Stimulated activated CD8-positive, alpha-beta memory T cell treated with anti-CD3 and anti-CD28 coated beads, Interleukin-12 subunit alpha, Interleukin-12 subunit beta, amount 100 ng/mL, for 24 hours (primary cell): Measurements from ENCODE around the gene SLIT3.

Experiments
- DNase-seq: peaks from one replicate; pipeline ENCODE4 v3.0.0-alpha.2; 2020; ENCODE audit errors: extremely low read depth

Gene SLIT3

DNA sequence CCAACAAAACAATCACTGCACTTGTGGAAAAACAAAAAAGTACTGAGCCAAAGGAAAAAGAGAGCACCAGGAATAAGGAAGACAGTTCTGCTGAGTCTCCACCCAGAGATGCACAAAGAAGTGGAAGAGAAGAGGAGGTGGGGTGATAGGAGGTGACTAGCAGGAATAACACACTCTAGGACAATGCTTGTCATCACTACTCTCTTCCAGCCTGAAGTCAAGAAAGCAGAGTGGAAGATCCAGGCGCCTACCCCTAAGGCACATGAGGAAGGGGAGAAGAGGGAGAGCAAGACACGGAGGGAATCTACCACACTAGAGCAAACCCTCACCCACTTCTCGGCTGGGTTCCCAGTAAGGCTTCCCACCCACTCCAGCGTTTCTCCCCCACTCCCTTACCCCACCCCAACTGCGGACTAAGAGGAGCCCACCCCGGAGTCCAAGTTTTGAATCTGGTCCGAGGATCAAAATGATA, 1.7 kb downstream of the SLIT3 start:
- DNase-seq: no peak

DNA sequence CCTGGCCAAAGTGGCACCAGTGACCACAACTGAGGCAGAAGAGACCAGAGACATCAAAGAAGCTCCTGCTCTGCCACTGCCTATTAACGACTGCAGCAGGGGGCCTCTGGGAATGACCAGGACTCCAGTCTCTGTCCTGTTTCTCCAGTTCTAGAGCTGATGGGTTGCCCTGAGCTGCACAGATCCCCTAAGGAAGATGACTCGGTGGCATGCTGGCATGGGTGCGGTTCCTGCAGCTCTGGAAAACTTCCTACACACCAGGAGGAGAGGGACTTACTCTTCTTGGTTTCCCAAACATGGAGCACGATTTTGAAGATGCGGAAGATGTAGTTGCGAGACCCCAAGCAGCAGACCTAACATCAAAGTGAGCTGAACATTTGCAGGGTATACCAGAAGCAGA, 2.7 kb downstream of the SLIT3 start:
- no peak for DNase-seq

DNA sequence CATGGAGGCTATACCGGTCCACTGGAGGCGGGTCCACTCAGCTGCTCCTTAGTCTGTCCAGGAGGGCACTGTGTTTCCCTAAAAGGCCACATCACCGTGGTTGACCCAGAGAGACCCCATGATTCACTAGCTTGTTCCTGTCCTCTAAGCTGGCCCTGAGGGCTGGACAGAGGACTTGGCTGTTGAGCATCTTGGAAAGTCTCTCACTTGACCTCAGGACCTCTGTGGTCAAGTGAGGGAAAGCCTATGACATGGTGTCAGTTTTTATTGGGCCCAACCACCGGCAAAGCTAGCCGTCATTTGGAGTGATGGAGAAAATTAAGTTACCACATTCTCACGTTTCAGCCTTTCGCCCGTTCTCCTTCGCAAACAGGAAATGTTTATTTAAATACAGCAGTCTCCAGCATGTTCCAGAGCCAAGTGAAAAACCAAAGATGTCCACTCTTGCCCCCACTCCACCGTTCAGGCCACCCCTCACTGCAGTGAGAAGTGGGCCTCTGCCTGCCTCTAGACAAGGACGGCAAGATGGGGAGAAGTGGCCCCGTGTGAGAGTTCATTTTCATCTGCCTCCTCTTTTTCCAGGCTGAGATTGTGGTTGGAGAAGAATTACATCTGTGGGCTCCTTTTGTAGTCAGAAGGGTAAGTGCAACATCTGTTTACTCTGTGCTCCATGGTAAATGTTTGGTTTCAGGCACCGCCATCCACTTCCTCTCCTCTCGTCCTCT, 4.4 kb downstream of the SLIT3 start:
- no peak for DNase-seq

DNA sequence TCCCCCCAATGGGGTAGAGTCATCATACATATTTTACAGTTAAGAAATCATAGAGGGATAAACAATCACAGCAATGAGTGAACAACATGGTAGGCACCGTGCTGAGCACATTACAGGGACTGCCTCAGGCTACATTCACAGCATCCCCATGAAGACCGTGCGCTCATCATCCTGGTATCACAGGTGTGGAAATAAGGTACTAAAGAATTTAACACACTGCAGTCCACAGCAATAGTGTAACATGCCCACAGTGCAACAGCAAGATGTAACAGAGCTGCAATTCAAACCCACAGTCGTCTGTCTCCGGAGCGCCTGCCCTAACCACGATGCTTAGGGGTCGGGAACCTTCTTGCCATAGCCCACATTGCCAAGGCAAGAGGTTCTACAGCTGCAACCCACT, 5.6 kb downstream of the SLIT3 start:
- DNase-seq: no peak

DNA sequence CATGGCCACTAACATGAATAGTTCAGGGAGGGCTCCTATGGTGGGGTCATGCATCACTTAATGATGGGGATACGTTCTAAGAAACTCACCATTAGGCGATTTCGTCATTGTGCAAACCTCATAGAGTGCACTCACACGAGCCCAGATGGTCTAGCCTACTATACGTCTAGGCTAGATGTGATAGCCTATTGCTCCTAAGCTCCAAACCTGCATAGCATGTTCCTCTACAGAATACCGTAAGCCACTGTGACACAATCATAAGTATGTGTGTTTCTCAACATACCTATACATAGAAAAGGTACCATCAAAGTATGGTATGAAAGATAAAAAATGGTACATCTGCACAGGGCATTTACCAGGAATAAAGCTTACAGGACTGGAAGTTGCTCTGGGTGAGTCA, 6.3 kb downstream of the SLIT3 start:
- no peak for DNase-seq

DNA sequence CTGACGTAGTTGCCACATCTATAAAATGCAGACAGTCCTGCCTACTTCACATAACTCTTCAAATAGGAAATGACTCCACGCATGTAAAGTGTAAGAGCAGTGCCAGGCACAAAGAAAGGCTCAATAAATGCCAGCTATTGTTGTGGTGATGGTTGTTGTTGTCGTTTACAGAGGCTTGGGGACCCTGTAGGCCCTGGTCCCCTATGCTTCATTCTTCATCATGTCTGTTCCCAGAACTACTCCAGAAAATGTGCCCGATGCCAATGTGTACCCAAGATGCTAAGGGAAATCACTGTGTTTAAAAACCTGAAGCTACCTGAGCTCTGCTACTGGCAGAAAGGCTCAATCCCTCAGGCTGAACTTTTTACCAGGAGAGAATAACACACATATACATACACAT, 9.1 kb downstream of the SLIT3 start:
- no peak for DNase-seq

DNA sequence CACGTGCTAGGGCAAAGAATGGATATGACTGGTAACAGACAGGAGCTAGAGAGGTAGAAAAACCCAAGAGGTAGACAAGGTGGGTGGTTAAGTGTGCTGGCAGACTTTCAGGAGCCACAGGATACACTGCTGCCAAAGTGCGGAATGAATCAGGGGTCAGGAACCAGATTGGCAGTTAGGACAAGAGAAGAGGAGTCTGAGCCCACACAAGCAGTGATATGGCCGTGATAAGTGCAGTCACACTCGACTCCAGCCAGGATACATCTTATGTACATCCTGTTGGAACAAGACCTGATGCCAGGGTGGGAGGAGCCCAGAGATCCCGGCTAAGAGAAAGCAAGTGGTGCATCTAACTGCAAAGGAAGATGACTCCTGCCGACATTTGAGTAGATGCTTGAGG, 10.0 kb downstream of the SLIT3 start:
- no peak for DNase-seq

DNA sequence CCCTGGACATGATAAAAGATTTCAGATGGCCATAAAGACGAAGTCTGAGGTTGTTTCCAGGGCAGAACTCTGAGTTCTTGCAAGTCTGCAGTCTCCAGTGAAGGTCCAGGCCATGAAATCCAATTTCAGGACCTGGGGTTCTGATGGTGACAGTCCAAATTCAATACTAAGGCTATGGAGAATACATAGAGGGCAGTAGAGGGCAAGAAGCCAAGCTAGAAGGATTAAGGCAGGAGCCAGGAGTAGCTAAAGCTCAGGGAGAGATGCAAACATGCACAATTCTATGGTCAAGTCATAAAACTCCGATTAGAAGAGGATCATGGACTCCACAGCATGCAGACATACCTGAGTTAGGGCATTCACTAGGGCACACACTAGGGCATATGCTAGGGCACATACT, 11.4 kb downstream of the SLIT3 start:
- DNase-seq: no peak

DNA sequence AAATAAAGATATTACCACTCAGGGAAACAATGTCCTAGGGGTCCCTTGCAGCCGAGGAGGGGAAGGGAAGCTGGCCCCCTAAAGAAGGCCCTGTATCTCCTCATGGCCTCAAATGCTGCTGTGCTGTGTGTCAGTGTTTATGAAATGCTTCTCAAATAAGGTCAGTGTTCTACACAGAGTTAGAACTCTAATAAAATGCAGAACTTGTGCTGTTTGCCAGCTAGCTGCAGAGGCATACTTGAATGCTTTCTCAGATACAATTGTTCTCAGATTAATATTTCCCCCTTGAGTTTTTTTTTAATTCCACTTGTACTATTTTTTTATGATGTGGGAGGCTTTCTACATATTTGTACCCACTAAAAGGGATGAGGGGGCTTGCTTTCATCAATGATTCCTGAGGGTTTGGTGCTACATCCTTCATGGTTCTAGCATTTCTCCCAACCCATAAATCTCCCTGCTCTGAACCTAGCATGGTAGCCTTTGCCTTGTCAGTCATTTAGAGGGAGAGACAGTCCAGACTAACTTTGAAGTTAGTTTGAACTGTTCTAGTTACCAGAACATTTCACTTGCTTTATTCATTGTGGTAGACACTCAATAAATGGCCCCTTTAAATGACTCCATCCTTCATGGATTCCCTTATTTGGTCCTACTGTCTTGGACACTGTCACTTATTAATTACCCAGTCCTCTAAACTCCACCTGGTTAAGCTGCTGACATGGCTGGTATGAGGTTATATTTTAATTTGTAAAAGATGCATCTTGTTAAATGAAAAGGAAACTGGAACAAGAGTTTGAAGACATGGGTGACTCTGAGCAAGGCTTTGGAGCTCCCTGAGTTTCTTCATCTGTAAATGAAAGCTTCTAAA, 12.6 kb downstream of the SLIT3 start:
- DNase-seq: no peak

DNA sequence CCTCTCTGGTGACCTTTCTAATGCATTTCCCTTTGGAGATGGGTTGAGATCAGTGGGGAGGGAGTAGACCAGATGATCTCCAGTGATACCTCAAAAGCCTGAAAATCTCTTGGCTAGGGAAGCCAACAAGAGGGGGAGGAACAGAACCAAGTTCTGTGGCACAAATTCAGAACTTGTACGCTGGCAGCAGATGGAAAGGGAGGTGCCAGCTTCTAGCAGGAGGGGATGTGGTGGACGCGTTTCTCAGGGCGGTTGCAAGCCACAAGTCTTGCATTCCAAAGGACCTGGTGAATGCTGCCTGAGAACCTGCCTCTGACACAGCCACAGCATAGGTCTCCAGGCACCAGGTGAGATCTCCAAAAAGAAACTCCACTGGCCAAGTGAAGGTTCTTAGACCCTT, 13.4 kb downstream of the SLIT3 start:
- DNase-seq: no peak

DNA sequence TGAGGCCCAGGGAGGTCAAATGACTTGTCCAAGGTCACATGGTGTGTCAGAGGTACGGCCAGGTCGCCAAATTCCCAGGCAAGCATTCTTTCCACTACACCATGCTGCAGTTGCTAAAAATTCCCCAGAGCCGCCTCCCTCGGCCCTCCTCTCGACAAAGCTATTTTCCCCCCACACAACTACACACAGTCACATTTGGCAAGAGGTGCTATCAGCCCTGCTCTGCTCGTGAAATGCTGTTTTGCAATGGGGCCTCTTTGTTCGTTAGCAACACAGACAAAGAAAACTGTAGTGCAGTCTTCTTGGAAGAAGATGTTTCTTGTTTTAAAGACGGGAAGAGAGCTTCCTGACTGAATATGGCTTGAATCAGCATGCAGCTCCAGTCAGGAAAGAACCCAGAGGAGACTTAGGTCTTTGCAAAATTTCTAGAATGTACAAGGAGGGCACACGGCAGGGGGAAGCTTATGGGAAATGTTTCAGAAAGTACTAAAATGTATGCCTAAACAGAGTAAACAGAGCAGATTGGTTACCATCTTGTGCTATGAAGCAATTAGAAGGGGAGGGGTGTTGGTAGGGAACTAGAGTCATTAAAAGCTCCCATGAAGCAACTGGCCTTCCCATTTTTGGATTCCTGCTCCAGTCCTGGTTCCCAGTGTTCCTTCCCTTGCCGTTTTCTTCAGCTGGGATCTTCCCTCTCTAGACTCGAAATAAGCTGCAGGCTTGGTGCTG, 14.2 kb downstream of the SLIT3 start:
- no peak for DNase-seq

DNA sequence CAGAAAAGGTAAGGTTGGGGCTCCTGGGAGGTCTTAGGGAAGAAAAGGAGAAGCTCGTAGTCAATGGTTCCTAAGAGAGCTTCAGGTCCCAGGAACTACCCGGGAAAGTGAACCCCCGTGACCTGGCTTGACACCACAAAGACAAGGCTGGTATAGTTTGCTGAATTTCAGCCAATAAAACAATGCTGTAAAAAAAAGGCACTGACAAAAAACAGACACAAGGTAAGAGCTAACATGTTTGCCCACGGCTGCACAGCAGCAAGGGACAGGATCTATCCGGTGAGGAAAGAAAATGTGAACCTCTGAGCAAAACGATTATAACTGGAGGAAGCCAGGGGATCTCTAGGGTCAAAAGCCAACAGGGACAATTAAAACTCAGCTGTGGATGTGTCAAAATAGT, 17.1 kb downstream of the SLIT3 start:
- DNase-seq: no peak

DNA sequence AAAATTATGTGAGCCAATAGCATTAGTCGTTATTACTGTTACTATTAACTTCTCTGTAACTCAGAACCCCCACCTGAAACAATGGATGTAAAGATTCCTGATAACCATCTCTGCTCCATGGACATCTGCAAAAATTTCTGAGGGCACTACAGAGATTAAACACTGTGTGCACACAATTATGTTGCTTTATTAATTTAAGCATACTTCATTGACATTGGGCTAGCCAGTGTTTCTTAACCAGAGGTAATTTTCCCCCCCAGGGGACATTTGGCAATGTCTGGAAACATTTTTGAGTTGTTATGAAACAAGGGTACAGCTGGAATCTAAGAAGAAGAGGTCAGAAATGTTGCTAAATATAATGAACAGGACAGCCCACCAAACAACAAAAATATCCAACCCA, 19.3 kb downstream of the SLIT3 start:
- no peak for DNase-seq

DNA sequence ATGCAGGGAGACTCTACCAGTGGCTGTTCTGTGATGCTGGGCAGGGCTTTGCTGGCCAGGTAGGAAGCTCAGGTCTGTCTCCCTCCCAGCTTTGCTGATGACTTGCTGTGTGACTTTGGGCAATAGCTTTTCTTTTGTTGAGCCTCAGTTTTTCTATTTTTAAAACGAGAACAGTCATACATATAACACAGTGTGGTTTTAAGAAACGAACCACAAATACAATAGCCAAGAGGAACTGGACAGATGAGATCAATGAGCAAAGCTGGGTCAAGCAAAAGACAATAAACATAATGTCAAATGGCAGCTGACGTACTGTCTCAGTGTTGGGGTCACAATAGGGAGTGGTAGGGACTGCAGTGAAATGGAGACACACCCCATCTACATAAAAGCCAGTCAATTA, 20.2 kb downstream of the SLIT3 start:
- no peak for DNase-seq

DNA sequence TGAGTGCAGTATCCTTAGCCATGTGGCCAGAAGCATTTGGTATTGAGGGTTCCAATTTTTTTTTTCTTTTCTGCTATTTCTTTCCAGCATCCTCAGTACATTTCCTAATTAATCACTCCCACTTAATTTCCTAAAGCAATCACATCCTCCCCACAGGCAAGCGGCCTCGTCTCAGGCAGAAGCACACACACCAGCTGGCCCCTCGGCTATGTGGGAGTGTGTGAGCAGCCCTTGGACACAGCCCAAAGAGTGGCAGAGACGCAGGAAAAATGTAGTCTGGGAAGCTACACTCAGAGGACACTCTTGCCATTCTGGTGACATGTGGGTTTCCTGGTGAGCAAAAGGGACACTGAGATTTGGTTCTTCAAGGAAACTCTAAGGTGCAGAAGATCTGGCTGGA, 20.7 kb downstream of the SLIT3 start:
- DNase-seq: no peak

DNA sequence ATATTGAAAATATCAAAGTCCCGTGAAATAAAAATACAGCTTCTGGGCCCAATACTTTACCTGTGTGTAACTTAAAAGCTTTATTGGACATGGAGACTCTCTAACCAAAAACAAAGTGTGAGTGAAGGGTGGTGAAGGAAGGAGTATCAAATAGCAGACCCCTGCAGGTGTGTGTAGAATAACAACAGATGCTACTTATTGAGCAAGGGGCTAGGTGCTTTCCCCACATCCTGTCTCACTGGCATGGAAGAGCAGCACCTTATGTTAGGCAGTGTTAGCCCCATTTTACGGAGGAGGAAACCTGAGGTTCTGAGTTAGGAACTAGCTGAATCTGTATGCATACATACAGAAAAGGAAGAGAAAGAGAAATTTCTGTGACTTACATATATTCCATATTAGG, 21.8 kb downstream of the SLIT3 start:
- no peak for DNase-seq

DNA sequence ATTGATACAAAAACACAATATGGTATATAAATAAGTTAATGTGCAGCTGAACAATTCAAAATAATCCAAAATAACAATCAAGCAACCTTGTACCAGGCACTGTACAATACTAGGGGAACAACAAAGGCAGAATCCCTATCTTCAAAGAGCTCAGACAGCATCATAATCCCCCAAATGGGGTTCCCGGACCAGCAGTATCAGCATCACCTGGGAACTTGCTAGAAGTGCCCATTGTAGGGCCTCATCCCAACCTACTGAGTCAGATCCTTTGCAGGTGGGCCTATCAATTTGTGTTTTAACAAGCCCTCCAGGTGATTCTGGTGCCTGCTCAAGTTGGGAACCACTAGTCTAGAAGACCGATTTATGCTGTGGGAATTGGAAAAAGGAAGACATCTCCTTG, 27.1 kb downstream of the SLIT3 start:
- no peak for DNase-seq

DNA sequence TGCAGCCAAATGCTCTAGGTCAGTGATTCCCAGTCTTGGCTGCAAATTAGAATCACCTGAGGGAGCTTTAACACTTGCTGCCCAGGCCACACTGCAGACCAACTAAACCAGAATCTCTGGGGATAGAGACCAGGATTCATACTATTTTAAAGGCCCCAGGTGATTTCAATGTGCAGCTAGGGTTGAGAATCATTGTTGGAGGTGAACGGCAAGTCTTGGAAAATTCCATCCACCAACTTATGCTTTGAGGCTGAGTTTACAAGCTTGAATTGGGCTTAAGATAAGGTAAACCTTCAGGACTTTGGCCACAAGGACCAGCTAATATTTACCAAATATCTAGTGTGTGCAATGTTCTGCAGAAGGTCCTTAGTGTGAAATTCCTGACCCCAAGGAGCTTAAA, 27.5 kb downstream of the SLIT3 start:
- DNase-seq: no peak

DNA sequence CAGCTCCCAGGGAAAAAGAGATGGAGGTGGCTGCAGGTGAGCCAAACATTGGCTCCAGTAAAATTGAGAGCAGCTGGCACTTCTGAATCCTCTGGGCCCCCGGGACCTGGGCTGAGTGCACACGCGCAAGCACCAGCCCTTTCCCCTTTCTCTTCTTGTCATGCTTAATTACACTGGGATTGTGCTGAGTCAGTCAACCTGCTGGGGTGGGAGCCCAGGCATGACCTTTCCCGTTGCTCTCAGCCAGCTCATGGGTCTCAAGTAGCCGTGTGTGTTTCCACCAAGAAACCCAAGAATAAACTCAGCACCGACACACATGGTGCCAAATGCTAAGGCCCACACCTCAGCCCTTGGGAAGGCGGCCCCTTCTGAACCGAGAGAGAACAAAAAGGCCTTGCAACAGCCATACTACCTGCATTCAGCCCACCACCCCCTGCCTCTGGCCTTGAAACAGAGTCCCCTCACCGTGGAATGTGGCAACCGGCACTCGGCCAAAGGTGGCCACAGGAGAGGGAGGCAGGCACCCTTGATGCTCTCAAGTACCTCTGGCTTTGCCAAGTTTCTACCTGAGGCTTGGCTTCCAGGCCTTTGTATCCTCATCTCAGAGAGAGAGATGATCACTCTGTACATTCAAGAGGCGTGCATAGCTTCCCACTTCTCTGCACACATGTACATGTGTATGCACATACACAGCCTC, 28.1 kb downstream of the SLIT3 start:
- DNase-seq: no peak

DNA sequence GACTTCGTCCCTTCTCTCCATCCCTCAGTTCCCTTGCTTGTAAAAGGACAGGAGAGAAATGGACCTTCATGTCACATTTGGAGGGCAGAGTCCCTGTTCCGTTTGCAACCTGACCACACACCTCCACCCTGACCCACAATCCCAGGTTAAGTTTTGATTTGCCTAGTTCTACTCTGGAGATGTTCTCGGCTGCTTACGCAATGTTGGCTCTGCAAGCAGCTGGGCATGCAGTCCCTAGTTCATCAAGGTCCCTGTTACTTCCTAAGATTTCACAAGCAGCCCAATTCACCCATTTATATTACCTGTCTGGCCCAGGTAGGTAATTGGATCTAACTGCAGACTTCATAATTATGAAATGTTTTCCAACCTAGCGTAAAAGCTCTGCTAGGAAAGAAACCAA, 28.8 kb downstream of the SLIT3 start:
- DNase-seq: no peak

DNA sequence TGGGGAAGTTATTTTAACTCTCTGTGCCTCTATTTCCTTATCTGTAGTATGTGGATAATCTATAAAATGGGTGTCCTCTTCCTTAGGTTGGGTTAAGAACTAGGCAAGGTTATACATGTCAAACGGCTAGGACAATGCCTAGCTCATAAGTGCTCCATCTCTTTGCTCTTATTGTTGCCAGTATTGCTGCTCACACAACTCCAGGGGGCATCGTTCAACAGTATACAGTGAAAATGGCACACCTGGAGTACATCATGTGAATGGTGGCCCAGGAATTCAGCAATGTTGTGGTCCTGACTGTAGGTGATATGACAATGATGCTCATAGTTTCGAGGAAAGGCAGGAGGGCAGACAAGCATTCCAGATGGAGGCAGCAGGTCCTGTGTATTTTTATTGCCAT, 30.1 kb downstream of the SLIT3 start:
- DNase-seq: no peak

DNA sequence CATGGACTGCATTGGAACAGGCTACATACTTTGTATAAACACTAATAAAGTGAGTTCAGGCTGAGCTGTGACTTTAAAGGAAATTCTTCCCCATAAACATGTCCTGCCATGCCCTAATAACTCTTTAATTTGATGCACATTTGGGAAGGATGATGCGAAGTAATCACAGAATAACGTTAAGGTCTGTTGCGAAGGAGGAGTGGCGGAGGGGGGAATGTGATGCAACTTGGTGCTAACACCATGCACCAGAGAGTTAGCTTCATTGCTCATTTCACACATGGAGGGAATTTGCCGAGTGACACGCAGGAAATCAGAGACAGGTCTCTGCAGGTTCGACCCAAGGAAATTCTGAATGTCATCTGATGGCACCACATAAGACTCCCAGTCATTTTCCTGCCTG, 32.9 kb downstream of the SLIT3 start:
- no peak for DNase-seq
